ENCODE results near the gene NOS2. TPM values are rescaled to one million over a fixed set of nuclear protein-coding genes. Genes with fewer than 3 reads are reported as not detected.
"Not testable (repeated sequence)": the region's sequence is repeated elsewhere in the genome, so short reads cannot be mapped to it uniquely, and the experiment has no call there.

NOS2 gene
- total RNA-seq, 1 experiment from 2014 or later: not detected

- no peak for DNase-seq (ENCODE audit: low read depth)
Measured at GRCh38 chr17:27755706-27756466, 44.4 kb downstream of the NOS2 start.

DNA sequence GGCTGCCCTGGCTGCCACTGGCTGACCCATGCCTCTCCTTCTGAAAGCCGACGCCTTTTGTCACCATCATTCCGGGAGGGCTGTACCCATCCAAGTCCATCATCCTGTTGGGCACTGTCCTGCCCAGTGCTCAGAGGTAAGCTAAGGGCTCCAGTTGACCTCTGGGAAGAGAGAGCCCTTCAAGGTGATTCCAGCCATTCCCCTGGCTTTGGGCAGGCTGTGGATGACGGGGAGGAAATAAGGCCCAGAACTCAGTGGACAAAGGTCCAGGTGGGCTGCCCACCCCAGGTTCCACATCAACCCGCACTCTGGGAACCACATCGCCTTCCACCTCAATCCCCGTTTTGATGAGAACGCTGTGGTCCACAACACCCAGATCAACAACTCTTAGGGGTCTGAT is 45.8 kb downstream of the NOS2 start:
- DNase-seq (ENCODE audit: low read depth): no peak

DNA sequence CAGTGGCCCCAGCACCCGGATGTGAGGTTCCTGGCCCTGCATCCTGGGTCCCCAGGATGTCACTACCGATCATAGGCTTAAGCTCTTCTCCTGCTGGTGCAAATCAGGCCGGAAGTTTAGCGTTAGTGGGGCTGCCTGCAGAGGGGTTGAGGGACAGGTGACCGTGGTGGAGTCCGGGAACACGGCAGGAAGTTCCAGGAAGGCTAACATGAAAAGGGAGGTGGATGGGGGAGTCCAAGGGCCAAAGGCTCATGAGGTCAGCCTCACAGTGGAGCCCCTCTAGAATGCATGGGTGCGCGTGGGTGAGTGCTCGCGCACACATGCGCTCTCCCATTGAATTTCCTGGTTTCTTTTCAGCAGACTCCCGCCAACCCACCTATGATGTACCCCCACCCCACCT is 46.6 kb downstream of the NOS2 start:
- DNase-seq (ENCODE audit: low read depth): not testable (repeated sequence)

GRCh38 chr17:27752831-27753619 is 47.3 kb downstream of the NOS2 start:
- not testable (repeated sequence) for DNase-seq (ENCODE audit: low read depth)

- DNase-seq (ENCODE audit: low read depth): no peak
Measured at GRCh38 chr17:27751622-27752490, 48.5 kb downstream of the NOS2 start.

DNA sequence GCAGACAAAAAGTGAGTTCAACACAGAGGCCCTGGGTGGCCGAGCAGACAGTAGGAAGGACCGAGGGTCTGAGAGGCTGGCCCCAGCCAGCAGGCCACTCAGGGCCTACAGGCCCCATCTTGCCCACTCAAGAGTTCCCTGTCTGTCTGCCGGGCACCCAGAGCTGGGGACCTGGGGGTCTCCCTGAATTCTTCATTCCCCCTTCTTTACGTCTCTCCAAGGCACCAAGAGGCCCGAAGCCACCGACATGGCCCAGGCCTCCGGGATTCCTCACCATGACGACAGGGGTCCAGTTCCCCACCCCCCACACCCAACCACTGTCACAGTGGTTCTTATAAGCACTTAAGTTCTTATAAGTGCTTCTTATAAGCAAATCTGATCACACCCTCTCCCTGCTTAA is 49.2 kb downstream of the NOS2 start:
- no peak for DNase-seq (ENCODE audit: low read depth)

DNA sequence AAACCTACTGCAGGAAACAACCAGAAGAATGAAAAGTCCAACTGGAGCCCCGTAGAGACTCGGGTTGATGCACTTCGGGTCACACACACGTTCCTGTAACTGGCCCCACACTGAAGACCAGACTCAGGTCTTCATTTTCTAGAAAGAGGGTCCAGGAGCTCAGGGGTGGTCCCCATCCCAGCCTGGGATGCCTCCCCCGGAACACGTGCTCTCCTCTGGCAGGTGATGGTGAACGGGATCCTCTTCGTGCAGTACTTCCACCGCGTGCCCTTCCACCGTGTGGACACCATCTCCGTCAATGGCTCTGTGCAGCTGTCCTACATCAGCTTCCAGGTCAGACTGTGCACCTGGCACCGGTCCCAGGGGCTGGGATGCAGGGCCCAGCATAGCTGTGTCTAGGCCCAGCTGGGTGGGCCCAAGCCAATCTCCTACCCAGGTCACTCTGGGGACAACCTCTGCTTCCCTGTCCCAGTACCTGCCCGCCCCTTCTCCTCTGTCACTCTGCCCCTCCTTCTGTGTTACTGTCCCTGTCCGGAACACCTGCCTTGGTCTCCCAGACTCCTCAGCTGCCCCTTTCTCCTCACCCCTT is 50.7 kb downstream of the NOS2 start:
- DNase-seq (ENCODE audit: low read depth): not testable (repeated sequence)

- DNase-seq (ENCODE audit: low read depth): no peak
Measured at GRCh38 chr17:27748360-27748825, 51.9 kb downstream of the NOS2 start.

- DNase-seq (ENCODE audit: low read depth): no peak
Measured at GRCh38 chr17:27747462-27748359, 52.6 kb downstream of the NOS2 start.

DNA sequence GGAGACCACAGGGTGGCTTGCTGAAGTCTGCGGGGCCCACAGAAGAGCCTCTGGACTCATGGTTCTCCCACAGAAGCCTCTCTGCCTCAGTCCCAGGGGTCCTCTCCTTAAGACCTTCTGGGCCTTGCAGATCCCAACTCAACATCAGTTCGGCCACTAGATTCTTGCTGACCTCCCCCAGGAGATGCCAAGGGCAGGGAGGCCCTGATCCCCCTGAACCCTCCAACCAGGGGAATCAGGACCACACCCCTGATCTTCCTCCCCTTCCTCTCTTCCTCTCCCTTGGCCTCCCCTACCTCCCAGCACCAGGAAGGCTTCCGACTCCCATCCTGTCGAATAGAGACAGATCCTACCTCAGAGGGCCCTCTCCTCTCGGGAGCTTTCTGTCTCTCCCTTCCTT is 53.4 kb downstream of the NOS2 start:
- no peak for DNase-seq (ENCODE audit: low read depth)

DNA sequence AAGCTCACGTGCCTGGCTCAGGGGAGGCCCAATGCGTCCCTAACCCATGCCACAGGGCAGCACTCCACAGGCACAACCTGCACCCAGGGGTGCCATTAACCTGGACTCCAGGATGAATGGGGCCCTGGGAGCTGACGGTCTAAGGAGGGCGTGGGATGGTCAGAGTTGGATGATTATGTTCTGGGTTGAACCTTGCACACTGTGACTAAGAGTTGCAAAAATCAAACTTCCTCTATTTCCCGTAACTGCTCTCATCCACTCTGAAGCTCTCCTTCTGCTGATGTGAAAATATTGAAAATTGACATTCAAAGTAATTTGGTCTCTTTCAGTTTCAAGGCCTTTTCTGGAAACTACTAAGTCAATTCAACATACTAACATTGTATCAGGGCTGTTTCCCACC is 54.0 kb downstream of the NOS2 start:
- not testable (repeated sequence) for DNase-seq (ENCODE audit: low read depth)

DNA sequence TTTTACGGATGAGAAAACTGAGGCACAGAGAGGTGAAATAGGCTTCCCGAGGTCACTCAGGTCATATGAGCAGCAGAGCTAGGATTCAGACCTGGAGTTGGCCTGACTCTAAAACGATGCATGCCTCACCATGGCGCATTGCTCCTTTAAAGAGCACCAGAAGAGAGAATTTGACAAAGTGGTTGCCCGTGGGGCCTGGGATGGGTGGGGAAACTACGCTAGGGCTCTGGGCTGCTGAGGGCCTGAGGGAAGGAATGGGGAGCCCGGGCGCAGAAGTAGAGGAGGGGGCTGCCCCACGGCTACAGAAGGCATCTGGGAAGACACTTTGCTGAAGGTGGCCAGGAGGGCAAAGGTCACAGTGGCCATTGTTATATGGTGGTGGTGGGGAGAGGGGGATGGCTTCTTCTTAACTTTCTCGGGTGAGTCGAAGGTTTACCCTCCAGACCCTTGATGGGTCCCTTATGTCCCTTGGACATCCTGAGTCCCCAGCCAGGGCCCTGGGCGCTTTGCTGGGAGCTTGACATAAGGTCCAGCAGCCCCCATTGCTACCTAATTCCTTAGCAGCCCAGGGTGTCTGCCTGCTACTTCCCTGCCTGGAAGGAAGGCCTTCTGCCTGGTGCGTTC is 55.0 kb downstream of the NOS2 start:
- not testable (repeated sequence) for DNase-seq (ENCODE audit: low read depth)

- DNase-seq (ENCODE audit: low read depth): no peak
Measured at GRCh38 chr17:27743281-27743885, 56.9 kb downstream of the NOS2 start.

DNA sequence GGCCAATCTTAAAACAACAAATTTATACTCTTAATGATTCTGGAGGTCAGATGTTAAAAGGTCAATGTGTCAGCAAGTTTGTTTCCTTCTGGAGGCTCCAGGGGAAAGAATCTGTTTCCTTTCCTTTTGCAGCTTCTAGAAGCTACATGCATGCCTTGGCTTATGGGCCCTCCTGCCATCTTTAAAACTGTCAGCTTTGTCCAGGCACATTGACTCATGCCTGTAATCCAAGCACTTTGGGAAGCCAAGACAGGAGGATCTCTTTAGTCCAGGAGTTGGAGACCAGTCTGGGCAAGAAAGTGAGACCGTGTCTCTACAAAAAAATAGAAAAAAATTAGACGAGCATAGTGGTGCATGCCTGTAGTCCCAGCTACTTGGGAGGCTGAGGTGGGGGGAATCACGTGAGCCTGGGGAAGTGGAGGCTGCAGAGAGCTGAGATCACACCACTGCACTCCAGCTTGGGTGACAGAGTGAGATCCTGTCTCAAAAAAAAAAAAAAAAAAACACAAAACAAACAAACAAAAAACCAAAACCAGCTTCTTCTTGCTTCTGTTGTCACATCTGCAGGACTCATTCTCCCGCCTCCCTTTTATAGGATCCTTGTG is 58.3 kb downstream of the NOS2 start:
- DNase-seq (ENCODE audit: low read depth): no peak

DNA sequence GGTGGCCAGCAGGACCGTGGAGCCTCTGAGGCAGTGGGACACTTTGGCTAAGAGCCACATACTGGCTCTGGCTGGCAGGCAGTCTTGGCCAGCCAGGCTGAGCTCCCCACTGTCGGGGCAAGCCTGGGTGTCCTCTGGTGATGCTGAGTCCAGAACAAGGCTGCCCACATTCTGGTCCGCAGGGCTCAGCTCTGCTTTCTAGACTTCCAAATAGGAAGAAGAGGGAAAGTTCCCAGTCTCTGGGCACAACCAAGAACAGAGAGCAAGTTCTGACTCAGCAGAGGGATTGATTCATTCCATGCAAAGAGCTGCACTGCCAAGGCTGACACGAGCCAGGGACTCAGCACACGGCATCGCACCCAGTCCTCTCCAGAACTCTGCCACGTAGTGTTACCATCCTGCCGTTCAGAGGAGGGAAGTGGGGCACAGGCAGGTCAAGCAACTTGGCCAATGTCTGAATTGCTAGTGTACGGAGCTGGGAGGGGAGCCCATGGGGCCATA is 58.9 kb downstream of the NOS2 start:
- peak; percentile 53 for DNase-seq (ENCODE audit: low read depth)

- DNase-seq (ENCODE audit: low read depth): not testable (repeated sequence)
Measured at GRCh38 chr17:27740541-27740940, 59.8 kb downstream of the NOS2 start.

DNA sequence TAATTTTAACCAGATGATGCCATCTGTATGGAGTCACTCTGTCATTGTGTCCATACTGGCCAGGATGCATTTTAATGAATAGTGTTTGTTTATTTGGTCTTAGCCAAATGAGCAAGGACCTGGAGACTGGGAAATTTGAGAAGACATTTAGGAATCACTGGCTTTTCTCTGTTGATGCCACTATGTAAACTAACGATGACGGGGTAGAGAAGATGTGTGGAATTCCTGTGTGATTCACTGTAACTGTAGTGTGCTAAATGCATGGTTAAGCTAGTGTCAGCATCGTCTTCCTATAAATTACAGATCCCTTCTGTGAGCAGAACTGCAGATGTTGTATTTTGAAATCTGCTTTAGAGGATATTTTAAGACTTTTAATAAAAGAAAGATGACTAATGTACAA is 66.6 kb downstream of the NOS2 start:
- DNase-seq (ENCODE audit: low read depth): no peak

- DNase-seq (ENCODE audit: low read depth): not testable (repeated sequence)
Measured at GRCh38 chr17:27732746-27733145, 67.6 kb downstream of the NOS2 start.

DNA sequence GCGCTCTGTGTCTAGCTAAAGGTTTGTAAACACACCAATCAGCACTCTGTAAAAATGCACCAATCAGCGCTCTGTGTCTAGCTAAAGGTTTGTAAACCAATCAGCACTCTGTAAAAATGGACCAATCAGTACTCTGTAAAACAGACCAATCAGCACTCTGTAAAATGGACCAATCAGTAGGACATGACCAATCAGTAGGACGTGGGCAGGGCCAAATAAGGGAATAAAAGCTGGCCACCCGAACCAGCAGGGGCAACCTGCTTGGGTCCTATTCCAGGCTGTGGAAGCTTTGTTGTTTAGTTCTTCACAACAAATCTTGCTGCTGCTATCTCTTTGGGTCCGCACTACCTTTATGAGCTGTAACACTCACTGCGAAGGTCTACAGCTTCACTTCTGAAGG is 74.3 kb downstream of the NOS2 start:
- not testable (repeated sequence) for DNase-seq (ENCODE audit: low read depth)
